Measurements from ENCODE around the gene JAK3.
"Not testable (repeated sequence)": the region's sequence is repeated elsewhere in the genome, so short reads cannot be mapped to it uniquely, and the experiment has no call there.

The JAK3 gene

DNA sequence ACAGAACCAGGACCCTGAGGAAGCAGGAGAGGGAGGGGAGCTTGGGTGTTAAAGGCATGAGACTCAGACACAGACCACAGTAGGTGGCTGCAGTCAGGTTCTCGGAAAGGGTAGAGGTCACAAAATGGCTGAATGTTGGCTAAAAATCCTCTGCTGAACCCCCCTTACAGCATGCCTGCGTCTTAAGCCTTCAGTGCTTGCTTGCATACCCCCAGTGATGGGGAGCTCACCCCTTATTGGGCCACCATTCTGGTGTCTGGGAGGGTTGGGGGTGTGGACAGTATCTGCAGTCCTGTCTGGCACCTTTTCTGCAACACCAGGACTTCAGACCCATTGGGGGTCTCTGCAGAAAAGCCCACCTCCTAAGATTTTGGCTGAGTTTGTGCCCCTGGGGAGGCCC is 67.0 kb downstream of the JAK3 start:
- Histone ChIP-seq H3K9ac (ENCODE audit: low read depth, low read length) (no peak overlapping the region), H3K4me1 (ENCODE audit: control insufficient read depth, insufficient read depth, low read length) (no peaks in the 10 kb centered on the region), H3K27me3 (ENCODE audit: control insufficient read depth, insufficient read depth, low read length) (no peaks in the 10 kb centered on the region), H3K36me3 (ENCODE audit: control insufficient read depth, insufficient read depth, low read length) (peaks cover 12% of the 10 kb centered on the region), H3K9me3 (ENCODE audit: control insufficient read depth, insufficient read depth, low read length) (no peaks in the 10 kb centered on the region), H3K27ac (ENCODE audit: low read depth, low read length) (no peak overlapping the region), H3K4me3 (ENCODE audit: low read depth, low read length) (no peak overlapping the region)

DNA sequence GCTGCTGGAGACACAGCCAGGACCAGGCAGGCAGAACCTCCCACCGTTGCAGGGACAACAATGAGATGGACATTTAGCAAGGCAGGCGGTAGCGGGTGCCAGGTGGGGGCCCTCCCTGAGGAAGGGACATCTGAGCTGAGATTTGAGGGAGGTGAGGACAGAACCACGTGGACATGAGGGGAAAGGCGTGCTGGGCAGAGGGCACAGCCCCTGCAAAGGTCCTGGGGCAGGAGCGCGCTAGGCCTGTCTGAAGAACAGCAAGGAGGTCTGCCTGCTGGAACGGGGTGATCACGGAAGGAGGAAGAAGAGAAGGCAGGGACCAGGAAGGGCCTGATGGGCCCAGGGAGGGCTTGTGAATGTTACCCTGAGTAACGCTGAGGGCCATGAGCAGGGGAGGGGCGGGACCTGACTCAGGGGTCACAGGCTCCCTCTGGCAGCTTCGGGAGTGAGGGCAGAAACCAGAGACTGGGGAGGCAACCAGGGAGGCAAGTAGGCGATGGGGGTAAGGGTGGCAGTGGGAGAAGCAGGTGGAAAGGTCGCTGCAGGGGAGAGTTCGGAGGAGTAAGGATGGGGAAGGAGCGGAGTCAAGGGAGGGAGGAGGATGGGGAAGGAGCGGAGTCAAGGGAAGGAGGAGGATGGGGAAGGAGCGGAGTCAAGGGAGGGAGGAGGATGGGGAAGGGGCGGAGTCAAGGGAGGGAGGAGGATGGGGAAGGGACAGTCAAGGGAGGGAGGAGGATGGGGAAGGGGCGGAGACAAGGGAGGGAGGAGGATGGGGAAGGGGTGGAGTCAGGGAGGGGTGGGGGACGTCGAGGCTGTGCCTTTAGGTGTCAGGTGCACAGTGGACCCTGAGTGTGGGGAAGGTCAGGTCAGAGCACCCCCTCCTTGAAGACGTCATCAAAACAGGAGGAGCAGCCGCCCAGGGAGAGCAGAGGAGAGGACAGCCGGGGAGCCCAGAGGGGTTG is 68.5 kb downstream of the JAK3 start:
- Histone ChIP-seq H3K36me3 (ENCODE audit: control insufficient read depth, insufficient read depth, low read length) (peaks cover 8% of the 10 kb centered on the region), H3K27ac (ENCODE audit: low read depth, low read length) (peak overlapping the region; percentile 7), H3K4me1 (ENCODE audit: control insufficient read depth, insufficient read depth, low read length) (no peaks in the 10 kb centered on the region), H3K4me3 (ENCODE audit: low read depth, low read length) (peak overlapping the region; percentile 67), H3K27me3 (ENCODE audit: control insufficient read depth, insufficient read depth, low read length) (no peaks in the 10 kb centered on the region), H3K9ac (ENCODE audit: low read depth, low read length) (no peak overlapping the region), H3K9me3 (ENCODE audit: control insufficient read depth, insufficient read depth, low read length) (no peaks in the 10 kb centered on the region)

DNA sequence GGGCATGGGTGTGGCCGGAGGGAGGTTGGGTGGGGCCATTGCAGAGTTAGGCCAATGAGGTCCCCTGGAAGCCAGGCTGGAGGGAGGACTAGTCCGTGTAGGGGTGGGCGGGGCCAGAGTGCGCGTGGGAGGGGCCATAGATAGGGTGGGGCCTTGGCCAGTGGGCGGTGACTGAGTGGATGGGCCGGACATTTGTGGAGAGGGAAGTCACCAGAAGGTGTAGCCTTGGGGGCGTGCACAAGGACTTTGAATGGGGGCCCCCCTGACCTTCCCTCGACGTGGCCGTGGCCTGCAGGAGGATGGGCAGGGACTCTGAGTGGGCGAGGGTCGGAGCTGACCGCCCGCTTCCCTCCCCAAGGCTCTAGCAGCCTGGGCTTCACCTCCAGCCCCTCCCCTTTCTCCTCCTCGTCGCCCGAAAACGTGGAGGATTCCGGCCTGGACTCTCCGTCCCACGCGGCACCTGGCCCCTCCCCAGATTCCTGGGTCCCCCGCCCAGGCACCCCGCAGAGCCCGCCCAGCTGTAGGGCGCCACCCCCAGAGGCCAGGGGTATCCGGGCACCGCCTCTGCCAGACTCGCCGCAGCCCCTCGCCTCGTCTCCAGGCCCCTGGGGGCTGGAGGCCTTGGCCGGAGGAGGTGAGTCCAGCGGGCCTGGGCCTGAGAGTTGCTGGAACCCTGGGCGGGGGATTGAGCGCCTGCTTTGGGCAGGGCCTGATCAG is 69.4 kb downstream of the JAK3 start:
- no peak overlapping the region for H3K9ac ChIP-seq (ENCODE audit: low read depth, low read length)
- H3K4me3 ChIP-seq (ENCODE audit: low read depth, low read length), result peak overlapping the region; percentile 67
- no peaks in the 10 kb centered on the region for H3K9me3 ChIP-seq (ENCODE audit: control insufficient read depth, insufficient read depth, low read length)
- H3K4me1 ChIP-seq (ENCODE audit: control insufficient read depth, insufficient read depth, low read length), result no peaks in the 10 kb centered on the region
- H3K36me3 ChIP-seq (ENCODE audit: control insufficient read depth, insufficient read depth, low read length), result peaks cover 8% of the 10 kb centered on the region
- no peaks in the 10 kb centered on the region for H3K27me3 ChIP-seq (ENCODE audit: control insufficient read depth, insufficient read depth, low read length)
- peak overlapping the region; percentile 7 for H3K27ac ChIP-seq (ENCODE audit: low read depth, low read length)

DNA sequence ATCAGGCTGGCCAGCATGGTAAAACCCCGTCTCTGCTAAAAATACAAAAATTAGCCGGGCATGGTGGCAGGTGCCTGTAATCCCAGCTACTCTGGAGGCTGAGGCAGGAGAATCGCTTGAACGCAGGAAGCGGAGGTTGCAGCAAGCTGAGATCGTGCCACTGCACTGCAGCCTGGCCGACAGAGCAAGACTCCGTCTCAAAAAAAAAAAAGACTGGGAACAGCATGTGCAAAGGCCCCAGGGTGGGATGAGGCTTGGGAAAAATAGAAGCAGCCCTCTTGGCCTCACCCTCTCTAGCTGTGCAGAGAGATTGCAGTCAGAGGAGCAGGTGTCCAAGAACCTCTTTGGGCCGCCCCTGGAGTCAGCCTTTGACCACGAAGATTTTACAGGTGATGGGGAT is 69.9 kb downstream of the JAK3 start:
- H3K9ac ChIP-seq (ENCODE audit: low read depth, low read length); H3K9me3 ChIP-seq (ENCODE audit: control insufficient read depth, insufficient read depth, low read length); H3K36me3 ChIP-seq (ENCODE audit: control insufficient read depth, insufficient read depth, low read length); H3K4me3 ChIP-seq (ENCODE audit: low read depth, low read length); H3K27ac ChIP-seq (ENCODE audit: low read depth, low read length); H3K4me1 ChIP-seq (ENCODE audit: control insufficient read depth, insufficient read depth, low read length); H3K27me3 ChIP-seq (ENCODE audit: control insufficient read depth, insufficient read depth, low read length): not testable (repeated sequence)

DNA sequence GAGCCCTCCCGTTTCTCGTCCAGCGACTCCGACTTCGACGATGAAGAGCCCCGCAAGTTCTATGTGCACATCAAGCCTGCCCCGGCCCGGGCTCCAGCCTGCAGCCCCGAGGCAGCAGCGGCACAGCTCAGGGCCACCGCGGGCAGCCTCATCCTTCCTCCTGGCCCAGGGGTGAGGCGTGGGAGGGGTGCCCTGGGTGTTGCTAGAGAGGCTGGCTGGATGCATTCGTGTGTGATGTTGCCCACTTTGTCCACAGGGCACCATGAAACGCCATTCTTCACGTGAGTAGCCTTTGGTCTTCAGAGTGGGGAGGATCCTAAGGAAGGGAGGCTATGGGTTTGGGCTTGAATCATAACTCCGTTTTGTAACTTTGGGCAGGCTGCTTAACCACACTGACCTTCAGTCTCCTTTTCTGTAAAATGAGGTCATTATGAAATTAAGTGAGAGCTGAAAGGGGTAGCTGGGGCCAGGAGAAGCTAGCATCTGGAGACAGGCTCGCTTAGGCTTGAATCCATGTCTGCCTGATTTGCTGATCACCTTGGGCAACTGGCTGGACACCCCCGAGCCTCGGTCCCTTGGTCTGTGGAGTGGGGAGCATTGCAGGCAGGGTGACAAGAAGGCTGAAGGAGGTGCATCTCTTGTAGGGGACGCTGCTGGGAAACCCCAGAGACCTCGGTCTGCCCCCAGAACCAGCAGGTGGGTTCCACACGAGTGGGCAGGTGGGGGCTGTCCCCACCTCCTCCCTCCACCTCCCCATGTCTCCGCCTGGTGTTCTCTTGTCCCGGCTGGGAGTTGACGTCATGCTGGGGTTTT is 71.6 kb downstream of the JAK3 start:
- Histone ChIP-seq H3K27ac (ENCODE audit: low read depth, low read length) (no peak overlapping the region), H3K4me1 (ENCODE audit: control insufficient read depth, insufficient read depth, low read length) (no peaks in the 10 kb centered on the region), H3K27me3 (ENCODE audit: control insufficient read depth, insufficient read depth, low read length) (no peaks in the 10 kb centered on the region), H3K9ac (ENCODE audit: low read depth, low read length) (no peak overlapping the region), H3K9me3 (ENCODE audit: control insufficient read depth, insufficient read depth, low read length) (no peaks in the 10 kb centered on the region), H3K36me3 (ENCODE audit: control insufficient read depth, insufficient read depth, low read length) (0 out of 2 replicates have a peak, but pooled peaks cover 2% of the 10 kb centered on the region), H3K4me3 (ENCODE audit: low read depth, low read length) (no peak overlapping the region)

DNA sequence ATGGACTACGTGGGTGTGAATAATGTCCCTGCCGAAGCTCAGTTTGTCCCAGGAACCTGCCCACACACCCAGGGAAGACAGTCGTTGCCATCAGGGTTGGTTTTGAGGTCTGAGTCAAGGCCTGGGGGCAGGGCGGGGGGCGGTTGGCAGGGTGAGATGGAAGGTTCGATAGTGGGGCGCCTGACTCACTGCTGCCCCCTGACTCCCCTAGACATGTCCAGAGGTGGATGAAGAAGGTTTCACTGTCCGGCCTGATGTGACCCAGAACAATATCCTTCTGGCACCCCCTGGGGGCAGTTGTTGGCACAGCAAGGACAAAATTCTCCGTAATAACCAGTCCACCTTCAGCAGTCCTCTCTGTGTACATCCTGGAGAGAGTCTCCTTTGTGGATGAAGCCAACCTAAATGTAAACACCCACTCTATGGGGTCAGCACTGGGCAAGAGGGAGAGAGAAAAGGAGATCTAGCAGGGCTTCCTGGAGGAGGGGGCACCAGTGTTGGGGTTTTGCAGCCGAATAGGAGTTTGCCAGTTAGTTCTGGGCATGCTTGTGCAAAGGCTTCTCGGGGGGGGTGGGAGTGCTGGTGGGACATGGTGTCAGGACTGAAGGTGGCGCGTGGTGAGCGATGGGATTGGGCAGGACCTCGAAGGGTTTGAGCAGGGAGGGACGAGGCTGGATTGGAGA is 72.4 kb downstream of the JAK3 start:
- no peak overlapping the region for H3K27ac ChIP-seq (ENCODE audit: low read depth, low read length)

More for the DNA sequence above, 72.4 kb downstream of the JAK3 start:
- H3K4me1 ChIP-seq (ENCODE audit: control insufficient read depth, insufficient read depth, low read length), result no peaks in the 10 kb centered on the region
- H3K9me3 ChIP-seq (ENCODE audit: control insufficient read depth, insufficient read depth, low read length), result no peaks in the 10 kb centered on the region
- H3K36me3 ChIP-seq (ENCODE audit: control insufficient read depth, insufficient read depth, low read length), result 0 out of 2 replicates have a peak, but pooled peaks cover 2% of the 10 kb centered on the region
- H3K4me3 ChIP-seq (ENCODE audit: low read depth, low read length), result no peak overlapping the region
- no peak overlapping the region for H3K9ac ChIP-seq (ENCODE audit: low read depth, low read length)
- no peaks in the 10 kb centered on the region for H3K27me3 ChIP-seq (ENCODE audit: control insufficient read depth, insufficient read depth, low read length)

All from HUES48 (cell line).